HG02852 (cell line): ENCODE measurements around the gene HOXA1.

Experiments used
- ATAC-seq: cut with Tn5 transposase; IDR thresholded peaks from one replicate; pipeline ENCODE4 v1.9.1; 2021; ENCODE audit warnings: mild to moderate bottlenecking, moderate library complexity; ENCODE audit not compliant: unreplicated experiment

The HOXA1 gene

GRCh38 chr7:27117887-27118491 lies 22.2 kb upstream of the HOXA1 start:
- no peak for ATAC-seq

DNA sequence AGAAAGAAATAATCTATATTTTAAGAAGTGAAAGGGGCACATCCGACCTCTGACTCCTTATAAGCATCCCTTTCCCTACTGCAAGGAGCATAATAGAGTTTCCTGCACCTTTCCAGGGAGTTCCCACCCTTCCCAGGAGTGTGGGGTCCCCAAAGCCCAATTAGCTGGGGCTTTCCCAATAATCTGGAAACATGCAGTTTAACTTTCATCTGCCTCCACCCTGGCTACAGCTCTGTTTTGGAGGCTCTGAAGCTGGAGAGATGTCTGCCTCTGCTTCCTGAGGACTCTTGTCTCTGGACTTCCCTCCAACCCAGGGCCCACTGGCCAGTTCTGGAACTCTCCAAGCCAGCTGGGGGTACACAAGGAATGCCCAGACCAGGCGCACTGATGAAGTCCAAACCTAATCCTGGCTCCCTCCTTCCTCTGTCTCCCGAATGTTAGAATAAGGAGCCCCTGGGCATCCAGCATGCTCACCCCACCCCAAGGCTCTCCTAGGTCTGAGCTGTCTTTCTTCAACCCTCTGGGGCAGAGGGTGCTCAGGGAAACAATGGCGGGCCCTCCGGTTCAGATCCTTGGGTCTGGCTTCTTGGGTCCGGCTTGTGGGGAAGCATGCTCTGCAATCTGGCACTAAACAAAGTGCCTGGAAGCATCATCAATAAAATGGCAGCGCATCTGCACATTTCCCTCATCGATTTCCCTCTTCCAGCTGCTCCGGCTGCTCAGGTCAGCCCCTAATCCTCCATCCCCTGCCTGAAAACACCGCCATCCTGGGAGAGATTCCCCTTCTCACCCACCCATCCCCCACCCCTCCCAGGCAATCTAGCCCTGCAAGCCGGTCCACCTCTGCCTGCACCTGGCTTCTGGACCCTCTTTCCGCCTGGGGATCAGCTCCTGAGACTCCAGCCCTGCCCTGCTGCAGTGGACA lies 21.4 kb upstream of the HOXA1 start:
- ATAC-seq, result no peak

DNA sequence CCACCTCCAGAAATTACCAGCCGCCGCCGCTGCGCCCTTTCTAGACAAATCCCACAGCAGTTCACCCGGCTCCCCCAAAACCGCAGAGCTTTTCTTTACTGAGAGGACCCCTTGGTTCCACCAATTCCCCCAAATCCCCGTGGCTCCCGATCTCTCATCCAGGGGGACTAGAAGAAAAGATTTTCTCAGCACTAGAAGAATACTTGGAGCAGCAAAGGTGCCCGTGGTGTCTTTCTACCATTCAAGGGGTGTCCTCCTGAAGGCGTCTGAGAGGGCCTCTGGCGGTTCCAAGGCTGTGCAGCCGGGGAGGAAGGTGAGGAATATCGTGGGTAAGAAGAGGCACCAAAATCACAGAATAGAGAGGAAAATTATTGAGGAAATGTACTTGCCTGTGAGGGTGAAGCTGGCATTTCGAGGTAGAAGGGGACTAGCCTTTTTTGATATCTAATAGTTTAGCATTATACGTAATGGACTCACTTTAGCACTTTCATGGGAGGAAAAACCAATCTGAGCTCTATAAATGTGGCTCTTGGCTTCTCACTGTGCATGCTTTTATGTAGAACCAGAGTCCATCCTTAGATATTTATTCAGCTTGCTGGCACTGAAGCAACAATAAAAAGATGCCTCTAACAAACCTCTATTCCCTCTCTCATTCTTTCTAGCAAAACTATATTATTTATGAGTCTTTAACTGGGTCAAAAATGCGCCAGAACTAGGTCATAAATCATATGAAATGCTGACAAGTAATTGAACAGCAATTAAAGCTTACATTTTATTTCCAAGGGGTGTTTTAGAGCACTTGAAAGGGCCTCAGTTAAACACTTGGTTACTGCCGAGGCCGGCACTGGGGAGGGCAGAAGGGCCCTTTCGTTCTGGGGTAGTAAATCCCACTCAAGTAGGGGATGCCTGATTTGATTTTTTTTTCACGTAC lies 20.5 kb upstream of the HOXA1 start:
- no peak for ATAC-seq

GRCh38 chr7:27115221-27116026 lies 19.6 kb upstream of the HOXA1 start:
- no peak for ATAC-seq

DNA sequence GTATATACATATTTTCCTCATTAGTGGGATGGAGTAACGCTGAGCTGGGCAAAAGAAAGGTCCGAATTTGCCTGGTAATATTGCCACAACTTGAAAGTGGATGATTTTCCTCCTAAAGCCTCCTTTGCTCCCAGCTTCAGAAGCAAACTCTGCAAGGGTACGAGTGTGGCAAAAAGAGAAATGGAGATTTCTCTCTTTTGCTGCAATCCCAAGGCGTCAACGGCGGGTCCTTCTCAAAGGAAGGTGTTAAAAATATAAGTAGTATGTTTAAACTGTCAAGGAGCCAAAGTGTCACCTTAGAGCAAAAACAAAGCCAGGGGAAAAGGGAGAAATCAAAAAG lies 19.1 kb upstream of the HOXA1 start:
- ATAC-seq, result no peak

DNA sequence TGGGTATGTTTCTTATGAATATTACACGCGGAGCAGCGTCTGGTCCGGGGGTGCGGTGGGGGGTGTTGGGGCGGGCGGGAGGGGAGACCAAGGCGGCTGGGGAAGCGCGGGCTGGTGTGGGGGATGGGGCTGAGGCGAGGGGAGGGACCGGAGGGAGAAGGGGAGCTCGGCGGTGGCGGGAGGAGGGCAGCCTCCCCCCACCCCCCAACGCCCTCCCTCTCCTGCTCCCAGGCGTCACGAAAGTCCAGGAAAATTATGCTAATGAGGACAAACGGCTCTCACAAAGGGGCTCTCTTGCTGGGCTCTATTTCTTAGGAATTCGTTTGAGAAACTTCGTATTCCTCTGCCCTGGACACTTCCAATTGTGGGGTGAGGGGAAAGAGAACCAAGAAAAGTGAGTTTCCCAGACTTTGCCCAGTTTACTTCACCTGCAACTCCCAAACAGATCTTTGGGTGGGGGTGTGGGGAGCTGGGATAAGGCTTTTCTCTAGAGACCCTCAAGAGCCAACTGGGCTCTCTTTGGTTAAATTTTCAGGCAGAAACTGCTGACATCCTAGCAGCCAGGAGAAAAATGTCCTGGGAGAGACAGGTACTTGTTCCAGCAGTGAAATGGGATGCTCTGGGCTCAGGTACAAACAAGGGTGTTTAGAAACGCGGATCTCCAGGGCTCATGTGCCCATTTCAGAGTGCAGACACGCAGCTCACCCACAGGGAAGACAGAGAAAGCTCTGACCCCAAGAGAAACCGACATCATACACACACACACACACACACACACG lies 18.4 kb upstream of the HOXA1 start:
- no peak for ATAC-seq

- ATAC-seq, result no peak
These were observed 17.5 kb upstream of the HOXA1 start for GRCh38 chr7:27112955-27113949.

GRCh38 chr7:27112361-27112760 lies 16.6 kb upstream of the HOXA1 start:
- ATAC-seq, result no peak

GRCh38 chr7:27111751-27112277 lies 16.0 kb upstream of the HOXA1 start:
- ATAC-seq, result no peak

- ATAC-seq, result no peak
These were observed 15.4 kb upstream of the HOXA1 start for GRCh38 chr7:27111042-27111750.

GRCh38 chr7:27110186-27111031 lies 14.6 kb upstream of the HOXA1 start:
- ATAC-seq, result no peak

- ATAC-seq, result no peak
These were observed 13.8 kb upstream of the HOXA1 start for GRCh38 chr7:27109466-27110185.

GRCh38 chr7:27108390-27109127 lies 12.8 kb upstream of the HOXA1 start:
- no peak for ATAC-seq

- no peak for ATAC-seq
These were observed 11.9 kb upstream of the HOXA1 start for GRCh38 chr7:27107391-27108381.
